T-helper 2 cell treated with Interferon-gamma antibody and Interleukin-4, amounts not matched to agents 5 μg/mL and 100 μg/mL, for 36 hours (primary cell): Measurements from ENCODE around the gene CEMIP2.

Experiments
- DNase-seq: peaks from one replicate; pipeline ENCODE4 v3.0.0; 2021; ENCODE audit warnings: low spot score
- H3K27ac Mint-ChIP-seq: one replicate; pipeline ENCODE4 v1.8.0; 2021; ENCODE audit warnings: mild to moderate bottlenecking, mixed read lengths
- H3K27me3 Mint-ChIP-seq: one replicate; pipeline ENCODE4 v1.8.0; 2021; ENCODE audit warnings: low read depth, mixed read lengths
- H3K36me3 Mint-ChIP-seq: one replicate; pipeline ENCODE4 v1.8.0; 2021; ENCODE audit warnings: low read depth, mixed read lengths
- H3K4me1 Mint-ChIP-seq: one replicate; pipeline ENCODE4 v1.8.0; 2021; ENCODE audit warnings: low read depth, mixed read lengths
- H3K4me3 Mint-ChIP-seq: one replicate; pipeline ENCODE4 v1.8.0; 2022; ENCODE audit warnings: mild to moderate bottlenecking, moderate library complexity, mixed read lengths
- H3K9me3 Mint-ChIP-seq: one replicate; pipeline ENCODE4 v1.8.0; 2021; ENCODE audit warnings: mixed read lengths

CEMIP2 gene

DNA sequence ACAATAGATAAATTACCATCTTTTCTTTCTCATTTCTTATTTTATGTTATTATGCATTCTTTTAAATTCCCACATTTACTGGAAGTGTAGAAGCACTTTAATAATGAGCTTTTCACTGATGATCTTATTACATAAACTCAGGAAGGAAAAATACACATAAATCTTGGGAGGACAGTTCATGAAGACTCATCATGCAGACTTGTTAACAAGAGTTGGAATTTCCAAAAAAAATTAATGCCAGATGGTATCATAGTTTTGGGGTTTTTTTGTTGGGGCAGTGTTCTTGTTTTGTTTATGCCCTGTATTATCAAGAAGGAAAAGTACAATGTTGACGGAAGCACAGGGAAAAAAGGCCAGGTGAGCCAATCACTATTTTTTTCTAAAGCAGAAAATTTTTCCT is 35.1 kb downstream of the CEMIP2 start:
- no peaks in the 10 kb centered on the region for H3K27me3 Mint-ChIP-seq
- H3K36me3 Mint-ChIP-seq = peaks cover 57% of the 10 kb centered on the region
- H3K9me3 Mint-ChIP-seq = no peaks in the 10 kb centered on the region
- no peak overlapping the region for H3K27ac Mint-ChIP-seq
- no peak for DNase-seq
- H3K4me1 Mint-ChIP-seq = peaks cover 7% of the 10 kb centered on the region
- H3K4me3 Mint-ChIP-seq = no peak overlapping the region

DNA sequence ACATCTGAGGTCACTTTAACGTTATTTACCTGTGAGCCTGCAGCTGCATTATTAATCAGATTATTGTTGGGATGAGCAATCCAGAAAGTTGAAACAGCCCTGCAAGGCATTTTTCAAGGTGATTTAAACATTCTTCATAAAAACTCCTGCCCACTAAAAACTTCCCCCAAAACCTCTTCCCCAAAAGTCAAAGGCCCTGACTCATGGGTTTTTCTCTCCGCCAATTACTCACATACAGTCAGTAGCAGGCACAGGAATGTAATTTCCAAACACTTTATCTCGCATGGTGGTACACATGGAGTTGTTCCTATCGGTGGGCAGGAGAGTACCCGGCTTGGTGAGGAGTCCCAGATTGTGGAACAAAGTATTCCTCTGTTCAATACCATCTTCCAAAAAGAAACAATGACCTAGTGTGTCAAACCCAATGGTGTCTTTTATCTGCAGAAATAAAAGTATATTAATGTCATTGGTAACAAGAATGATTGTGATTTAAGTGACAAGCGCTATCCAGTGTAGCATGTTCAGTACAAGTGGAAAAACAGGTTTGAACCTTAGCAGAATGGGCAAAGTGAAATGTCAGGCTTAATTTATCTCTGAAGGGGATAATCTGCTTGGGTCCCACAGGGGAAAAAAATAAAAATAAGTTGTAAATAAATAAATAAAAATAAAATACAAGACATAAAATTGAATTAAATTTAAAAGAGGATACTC is 38.3 kb downstream of the CEMIP2 start:
- peaks cover 57% of the 10 kb centered on the region for H3K36me3 Mint-ChIP-seq

DNA sequence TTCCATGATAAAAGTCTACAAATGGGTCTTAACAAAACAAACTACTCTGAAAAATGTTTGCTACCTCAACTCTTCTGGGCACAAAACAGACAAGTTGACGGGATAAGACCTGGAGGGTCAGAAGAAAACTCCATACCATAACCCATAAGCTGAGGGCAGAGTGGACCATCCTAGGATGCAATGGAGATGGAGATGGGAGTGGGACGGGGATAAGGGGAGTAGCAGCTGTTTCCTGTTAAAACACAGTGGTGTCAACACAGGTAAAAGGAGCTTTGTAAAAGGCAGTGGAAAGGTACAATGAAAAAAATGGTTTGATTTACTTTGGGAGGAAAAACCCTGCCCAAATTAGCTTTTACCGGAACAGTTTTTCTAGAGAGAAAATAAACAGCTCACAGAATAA is 41.6 kb downstream of the CEMIP2 start:
- no peaks in the 10 kb centered on the region for H3K27me3 Mint-ChIP-seq
- H3K4me3 Mint-ChIP-seq = no peak overlapping the region
- H3K27ac Mint-ChIP-seq = no peak overlapping the region
- no peak for DNase-seq
- H3K9me3 Mint-ChIP-seq = no peaks in the 10 kb centered on the region
- H3K4me1 Mint-ChIP-seq = peaks cover 2% of the 10 kb centered on the region
- peaks cover 62% of the 10 kb centered on the region for H3K36me3 Mint-ChIP-seq

More for the DNA sequence above, 38.3 kb downstream of the CEMIP2 start:
- Mint-ChIP-seq H3K9me3 (no peaks in the 10 kb centered on the region), H3K27ac (no peak overlapping the region), H3K4me1 (peaks cover 1% of the 10 kb centered on the region), H3K27me3 (no peaks in the 10 kb centered on the region), H3K4me3 (no peak overlapping the region)
- no peak for DNase-seq

DNA sequence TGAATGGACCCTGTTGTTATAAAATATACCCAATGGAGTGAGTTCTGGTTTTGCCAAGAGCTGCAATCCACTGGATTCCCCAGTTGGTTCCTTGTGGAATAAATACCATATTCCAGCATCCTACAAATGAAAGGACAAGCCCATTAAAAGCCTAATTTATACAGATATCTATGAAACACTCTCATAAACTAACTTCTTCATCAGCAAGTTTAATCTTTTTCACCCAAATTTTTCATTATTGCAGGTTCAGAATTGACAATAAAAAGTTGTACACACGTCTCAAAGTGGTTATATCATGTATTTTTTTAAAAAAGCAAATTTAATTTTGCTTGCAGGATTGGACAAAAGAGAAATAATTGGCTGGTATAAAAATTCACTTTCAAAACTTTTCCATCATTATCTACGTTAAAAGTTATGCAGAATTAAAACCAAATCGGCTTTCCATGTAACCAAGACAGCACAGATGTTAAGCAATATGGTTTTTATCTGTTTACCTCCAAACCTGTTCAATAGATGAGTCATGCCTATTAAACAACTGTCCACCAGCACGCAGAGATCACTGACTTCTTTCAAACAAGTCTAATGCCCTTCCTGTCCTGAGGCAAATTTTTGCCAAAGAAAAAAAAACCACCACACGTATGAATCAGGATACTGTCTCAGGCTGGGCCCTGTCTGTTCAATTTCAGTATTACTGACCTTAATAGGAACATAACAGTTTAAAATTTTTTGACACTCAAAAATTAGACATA is 42.5 kb downstream of the CEMIP2 start:
- H3K27ac Mint-ChIP-seq = no peak overlapping the region
- H3K36me3 Mint-ChIP-seq = peaks cover 62% of the 10 kb centered on the region
- H3K4me3 Mint-ChIP-seq = no peak overlapping the region
- DNase-seq = no peak
- peaks cover 2% of the 10 kb centered on the region for H3K4me1 Mint-ChIP-seq
- H3K27me3 Mint-ChIP-seq = no peaks in the 10 kb centered on the region
- H3K9me3 Mint-ChIP-seq = no peaks in the 10 kb centered on the region

DNA sequence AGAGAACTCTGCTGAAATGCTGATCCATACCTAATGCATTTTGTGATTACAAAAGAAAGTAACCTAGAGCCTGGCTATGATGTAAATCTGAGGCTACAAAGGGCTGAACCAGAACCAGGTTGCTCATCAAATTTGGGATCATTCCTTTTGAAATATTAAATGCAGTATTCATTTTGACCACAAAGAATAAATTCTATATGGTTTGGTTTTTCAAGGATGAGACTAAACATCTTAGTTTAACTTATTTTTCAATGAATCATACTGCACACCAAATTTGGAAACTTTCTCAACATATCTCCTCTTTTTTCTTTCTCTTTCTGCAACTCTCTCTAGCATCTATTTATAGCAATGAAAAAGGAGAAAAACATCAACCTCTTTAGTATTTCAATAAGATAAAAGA is 46.5 kb downstream of the CEMIP2 start:
- DNase-seq = no peak
- H3K9me3 Mint-ChIP-seq = no peaks in the 10 kb centered on the region
- no peak overlapping the region for H3K27ac Mint-ChIP-seq
- no peak overlapping the region for H3K4me3 Mint-ChIP-seq
- peaks cover 3% of the 10 kb centered on the region for H3K4me1 Mint-ChIP-seq
- H3K36me3 Mint-ChIP-seq = peaks cover 56% of the 10 kb centered on the region
- H3K27me3 Mint-ChIP-seq = no peaks in the 10 kb centered on the region

DNA sequence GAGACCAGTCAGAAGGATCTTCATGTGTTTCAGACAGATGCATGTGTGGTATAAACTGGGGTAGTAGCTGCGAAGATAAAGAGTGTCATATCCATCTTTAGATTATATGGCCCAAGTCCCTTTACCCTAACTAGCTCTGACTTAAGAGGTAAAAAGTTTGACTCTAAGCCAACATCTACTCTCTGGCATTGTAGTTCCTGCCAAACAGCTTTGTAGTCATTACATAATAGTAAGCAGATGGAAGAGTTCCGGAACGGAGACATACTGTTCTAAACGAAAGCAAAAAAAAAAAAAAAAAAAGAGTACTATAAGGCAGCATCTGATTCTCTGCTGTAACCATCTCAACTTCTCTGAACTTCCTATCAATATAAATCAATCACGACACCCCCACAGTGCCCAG is 48.8 kb downstream of the CEMIP2 start:
- peaks cover 3% of the 10 kb centered on the region for H3K4me1 Mint-ChIP-seq
- H3K4me3 Mint-ChIP-seq = no peak overlapping the region
- peaks cover 48% of the 10 kb centered on the region for H3K36me3 Mint-ChIP-seq
- no peaks in the 10 kb centered on the region for H3K9me3 Mint-ChIP-seq
- DNase-seq = no peak
- H3K27me3 Mint-ChIP-seq = no peaks in the 10 kb centered on the region
- no peak overlapping the region for H3K27ac Mint-ChIP-seq

DNA sequence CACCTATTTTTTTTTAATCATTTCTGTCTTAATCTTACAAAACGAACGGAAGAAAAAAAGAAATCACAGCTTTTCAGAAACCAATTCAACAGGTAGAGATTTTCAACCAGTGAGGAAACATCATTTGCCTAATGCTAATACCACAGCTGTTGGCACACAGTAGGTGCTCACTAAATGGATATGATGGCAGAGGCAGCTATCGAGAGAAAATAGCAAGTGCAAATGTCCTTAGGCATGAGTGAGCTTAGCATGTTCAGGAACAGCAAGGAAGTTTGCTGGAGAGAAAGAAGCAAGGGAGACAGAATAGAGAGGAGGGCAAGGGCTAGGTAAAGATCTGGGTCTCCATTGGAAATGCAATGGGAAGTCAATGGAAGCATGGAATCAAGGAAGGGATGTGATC is 49.2 kb downstream of the CEMIP2 start:
- Mint-ChIP-seq H3K27ac (no peak overlapping the region), H3K36me3 (peaks cover 48% of the 10 kb centered on the region)

DNA sequence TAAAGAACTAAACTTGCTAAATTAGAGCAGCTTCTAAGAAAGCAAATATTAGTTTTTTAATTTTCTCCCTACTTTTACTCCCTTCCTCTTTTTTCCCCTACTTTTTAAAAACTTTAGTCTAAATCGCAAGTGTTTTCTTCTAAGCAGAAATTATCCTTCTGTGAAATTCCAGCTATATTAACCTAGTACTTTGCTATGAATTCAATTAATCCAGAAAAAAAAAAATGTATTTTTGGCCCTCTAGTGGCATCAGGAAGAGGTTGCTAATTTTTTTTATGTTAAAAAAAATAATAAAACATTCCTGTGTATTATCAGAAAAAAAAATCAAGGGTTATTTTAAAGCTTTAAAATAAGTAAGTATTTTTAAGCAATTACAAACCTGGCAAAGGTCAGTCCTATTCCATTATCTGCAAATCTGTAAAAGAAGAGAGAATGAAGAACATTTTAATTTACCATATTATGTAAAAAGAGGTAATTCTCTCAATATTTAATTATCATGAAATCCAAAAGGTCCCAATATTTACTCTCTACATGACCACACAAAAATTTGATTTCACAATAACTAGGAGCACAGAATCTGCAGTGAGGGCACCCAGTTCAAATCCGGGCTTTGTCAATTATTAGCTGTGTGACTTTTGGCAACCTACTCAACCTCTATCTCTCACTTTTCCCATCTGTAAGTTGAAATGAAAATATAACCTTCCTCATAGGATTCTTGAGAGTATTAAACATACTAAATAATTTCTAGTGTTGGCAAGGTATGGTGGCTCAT is 52.0 kb downstream of the CEMIP2 start:
- Mint-ChIP-seq H3K27me3 (no peaks in the 10 kb centered on the region), H3K4me1 (peaks cover 1% of the 10 kb centered on the region), H3K36me3 (peaks cover 47% of the 10 kb centered on the region), H3K9me3 (no peaks in the 10 kb centered on the region), H3K27ac (no peak overlapping the region), H3K4me3 (no peak overlapping the region)
- no peak for DNase-seq

More for the DNA sequence above, 49.2 kb downstream of the CEMIP2 start:
- no peak for DNase-seq
- Mint-ChIP-seq H3K4me1 (peaks cover 3% of the 10 kb centered on the region), H3K27me3 (no peaks in the 10 kb centered on the region), H3K4me3 (no peak overlapping the region), H3K9me3 (no peaks in the 10 kb centered on the region)

DNA sequence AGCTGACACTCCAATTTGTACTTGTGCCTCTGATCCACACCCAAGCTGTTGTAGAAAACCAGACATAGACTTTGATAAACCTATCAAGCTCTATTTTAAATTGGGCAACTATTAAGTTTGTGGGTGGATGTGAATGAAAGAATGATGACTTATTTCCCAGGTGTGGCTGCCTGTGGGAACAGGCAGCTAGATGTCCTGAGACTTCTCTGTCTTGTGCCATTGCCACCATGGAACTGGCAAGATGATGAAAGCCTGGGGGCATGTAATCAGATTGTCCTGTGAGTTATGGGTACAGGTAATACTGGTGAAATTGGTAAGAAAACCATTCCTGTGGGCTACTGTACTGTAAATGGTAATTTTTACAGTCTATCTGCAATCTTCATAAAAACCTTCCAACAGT is 57.5 kb downstream of the CEMIP2 start:
- no peak overlapping the region for H3K27ac Mint-ChIP-seq
- peaks cover 48% of the 10 kb centered on the region for H3K36me3 Mint-ChIP-seq

DNA sequence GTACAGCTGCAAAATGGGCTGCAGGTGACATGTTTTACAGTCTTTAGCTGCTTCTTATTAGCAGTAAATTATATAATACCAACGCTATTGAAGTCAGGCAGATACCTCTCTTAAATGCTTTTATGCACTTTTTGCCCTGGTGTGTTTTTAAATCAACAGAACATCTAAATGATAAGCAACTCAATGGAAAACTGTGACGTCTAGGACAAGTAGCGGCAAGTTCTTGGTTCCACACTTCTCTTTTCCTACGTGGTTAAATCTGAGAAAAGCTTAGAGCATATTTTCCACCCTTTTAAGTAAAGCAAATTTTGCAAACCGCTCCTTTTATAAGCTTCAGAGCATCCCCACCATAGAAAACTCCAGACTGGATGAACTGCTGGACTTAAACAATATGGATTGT is 58.1 kb downstream of the CEMIP2 start:
- H3K4me1 Mint-ChIP-seq = no peaks in the 10 kb centered on the region
- H3K9me3 Mint-ChIP-seq = no peaks in the 10 kb centered on the region
- DNase-seq = no peak
- no peaks in the 10 kb centered on the region for H3K27me3 Mint-ChIP-seq
- peaks cover 48% of the 10 kb centered on the region for H3K36me3 Mint-ChIP-seq
- H3K4me3 Mint-ChIP-seq = no peak overlapping the region
- H3K27ac Mint-ChIP-seq = no peak overlapping the region

More for the DNA sequence above, 57.5 kb downstream of the CEMIP2 start:
- Mint-ChIP-seq H3K4me1 (no peaks in the 10 kb centered on the region), H3K9me3 (no peaks in the 10 kb centered on the region), H3K27me3 (no peaks in the 10 kb centered on the region), H3K4me3 (no peak overlapping the region)
- DNase-seq = no peak

DNA sequence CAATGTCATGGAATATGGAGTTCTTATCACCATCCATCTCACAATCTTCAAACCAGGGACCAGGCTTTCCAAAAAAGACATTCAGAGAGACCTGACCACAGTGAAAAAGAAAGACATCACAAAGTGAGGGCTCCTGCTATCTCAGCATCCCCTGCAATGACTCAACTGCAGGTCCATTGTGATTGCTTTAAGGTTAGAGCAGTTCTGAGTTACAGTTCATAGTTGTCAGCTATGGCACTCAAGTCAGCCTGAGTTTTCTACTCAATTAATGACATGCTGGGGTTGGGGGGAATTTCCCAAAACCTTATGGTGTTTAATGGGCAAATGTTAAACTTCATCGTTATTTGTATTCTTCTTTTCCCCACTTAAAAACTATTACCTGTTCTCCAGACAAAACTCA is 58.9 kb downstream of the CEMIP2 start:
- DNase-seq = no peak
- H3K27me3 Mint-ChIP-seq = no peaks in the 10 kb centered on the region
- H3K27ac Mint-ChIP-seq = no peak overlapping the region
- peaks cover 54% of the 10 kb centered on the region for H3K36me3 Mint-ChIP-seq
- H3K4me3 Mint-ChIP-seq = no peak overlapping the region
- no peaks in the 10 kb centered on the region for H3K4me1 Mint-ChIP-seq
- H3K9me3 Mint-ChIP-seq = no peaks in the 10 kb centered on the region

DNA sequence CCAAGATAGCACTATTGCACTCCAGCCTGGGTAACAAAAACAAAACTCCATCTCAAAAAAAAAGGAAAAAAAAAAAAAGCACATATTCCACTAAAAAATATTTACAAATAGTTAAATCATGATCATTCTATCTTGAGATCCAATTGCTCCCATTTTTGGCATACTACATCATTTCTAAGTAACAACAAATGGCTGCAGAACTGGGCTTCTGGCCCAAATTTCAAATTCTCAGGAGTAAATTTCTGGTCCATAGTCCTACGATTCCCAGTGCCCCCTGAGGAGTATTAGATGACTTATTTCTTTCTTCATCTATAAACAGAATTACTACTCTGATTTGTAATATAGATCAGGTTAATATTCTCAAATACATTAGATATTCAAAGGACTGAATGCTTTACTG is 62.1 kb downstream of the CEMIP2 start:
- Mint-ChIP-seq H3K4me3 (no peak overlapping the region), H3K9me3 (no peaks in the 10 kb centered on the region), H3K4me1 (no peaks in the 10 kb centered on the region), H3K27ac (no peak overlapping the region), H3K36me3 (peaks cover 46% of the 10 kb centered on the region), H3K27me3 (no peaks in the 10 kb centered on the region)
- DNase-seq = no peak

DNA sequence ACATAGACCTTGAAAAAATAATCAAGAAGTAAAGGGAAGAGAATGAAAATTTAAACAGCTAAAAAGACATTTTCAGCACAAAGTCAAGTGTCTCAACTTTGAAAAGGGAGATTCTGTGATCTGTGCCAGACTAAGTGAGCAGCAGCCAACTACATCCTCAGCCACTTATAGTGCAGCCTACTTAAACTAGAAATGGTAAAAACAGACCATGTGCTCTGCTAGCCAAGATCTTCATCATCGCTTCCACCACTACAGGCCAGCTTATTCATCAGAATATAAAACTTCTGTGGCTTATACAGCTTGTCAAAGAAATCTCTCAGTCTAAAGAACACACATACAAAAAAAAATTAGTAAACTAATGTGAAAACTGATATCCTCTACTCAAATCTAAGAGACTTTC is 63.5 kb downstream of the CEMIP2 start:
- Mint-ChIP-seq H3K9me3 (no peaks in the 10 kb centered on the region), H3K4me1 (peaks cover 2% of the 10 kb centered on the region), H3K27ac (no peak overlapping the region), H3K36me3 (peaks cover 45% of the 10 kb centered on the region), H3K4me3 (no peak overlapping the region), H3K27me3 (no peaks in the 10 kb centered on the region)
- no peak for DNase-seq
